GM19023 (cell line): ENCODE measurements around the gene MRM2.
"Not testable (repeated sequence)": the region's sequence is repeated elsewhere in the genome, so short reads cannot be mapped to it uniquely, and the experiment has no call there.

Source experiments
- ATAC-seq: cut with Tn5 transposase; IDR thresholded peaks from one replicate; pipeline ENCODE4 v1.9.1; 2021; ENCODE audit warnings: mild to moderate bottlenecking, moderate library complexity; ENCODE audit not compliant: unreplicated experiment

MRM2 gene

DNA sequence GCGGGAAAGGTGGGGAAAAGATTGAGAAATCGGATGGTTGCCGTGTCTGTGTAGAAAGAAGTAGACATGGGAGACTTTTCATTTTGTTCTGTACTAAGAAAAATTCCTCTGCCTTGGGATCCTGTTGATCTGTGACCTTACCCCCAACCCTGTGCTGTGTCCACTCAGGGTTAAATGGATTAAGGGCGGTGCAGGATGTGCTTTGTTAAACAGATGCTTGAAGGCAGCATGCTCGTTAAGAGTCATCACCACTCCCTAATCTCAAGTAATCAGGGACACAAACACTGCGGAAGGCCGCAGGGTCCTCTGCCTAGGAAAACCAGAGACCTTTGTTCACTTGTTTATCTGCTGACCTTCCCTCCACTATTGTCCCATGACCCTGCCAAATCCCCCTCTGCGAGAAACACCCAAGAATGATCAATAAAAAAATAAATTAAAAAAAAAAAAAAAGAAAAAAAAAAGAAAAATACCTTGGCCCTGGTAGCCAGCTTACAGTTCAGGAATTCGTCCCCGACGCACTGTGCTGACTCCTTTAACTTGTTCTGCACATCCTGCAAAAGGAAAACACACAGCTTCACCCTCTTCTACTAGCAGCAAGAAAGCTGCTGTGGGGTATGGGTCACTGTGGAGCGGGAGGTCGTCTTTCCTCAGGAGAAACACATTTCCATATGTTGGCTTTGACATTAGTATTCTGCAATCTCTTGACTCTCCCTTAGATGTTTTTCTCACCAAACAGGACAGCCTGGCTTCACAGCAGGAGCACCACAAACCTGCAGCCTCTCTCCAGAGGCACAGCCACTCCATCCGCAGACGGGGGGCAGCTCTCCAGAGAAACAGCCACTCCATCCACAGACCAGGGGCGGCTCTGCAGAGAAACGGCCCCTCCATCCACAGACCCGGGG is 27.3 kb upstream of the MRM2 start:
- ATAC-seq, result not testable (repeated sequence)

DNA sequence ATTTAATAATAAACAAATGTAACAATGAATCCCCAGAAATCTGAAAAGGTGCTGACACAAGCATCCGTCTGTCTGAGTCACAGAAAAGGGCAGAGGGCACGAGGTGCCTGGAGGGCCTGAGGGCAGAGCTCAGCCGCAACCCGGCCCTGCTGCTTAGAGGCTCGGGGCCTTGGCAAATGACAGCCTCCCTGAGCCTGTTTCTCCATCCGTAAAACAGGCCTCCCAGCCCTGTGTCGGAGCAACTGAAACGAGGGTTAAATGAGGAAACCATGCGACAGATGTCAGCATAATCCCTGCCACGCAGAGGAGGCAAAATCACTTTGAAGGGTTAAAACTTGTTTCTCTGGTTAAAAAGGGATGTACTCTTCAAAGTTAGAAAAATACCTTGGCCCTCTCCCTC is 24.9 kb upstream of the MRM2 start:
- no peak for ATAC-seq

DNA sequence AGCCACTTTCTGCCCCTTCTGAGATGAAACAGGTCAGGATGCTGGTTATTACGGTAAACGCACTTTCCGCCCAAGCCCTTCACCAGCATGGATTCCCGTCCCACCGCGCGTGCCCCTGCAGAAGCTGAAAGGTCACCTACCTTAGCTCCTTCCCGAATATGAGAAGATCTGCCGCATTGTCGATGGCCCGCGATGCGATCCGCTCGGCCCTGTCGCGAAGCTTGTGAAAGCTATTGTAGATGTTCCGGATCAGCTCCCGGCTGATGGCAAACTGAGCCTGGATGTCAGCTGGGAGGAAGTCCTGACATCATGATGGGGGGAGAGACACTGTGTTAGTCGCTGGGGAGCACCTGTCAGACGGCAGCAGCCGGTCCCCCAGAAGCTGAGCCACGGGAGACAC is 22.2 kb upstream of the MRM2 start:
- no peak for ATAC-seq

DNA sequence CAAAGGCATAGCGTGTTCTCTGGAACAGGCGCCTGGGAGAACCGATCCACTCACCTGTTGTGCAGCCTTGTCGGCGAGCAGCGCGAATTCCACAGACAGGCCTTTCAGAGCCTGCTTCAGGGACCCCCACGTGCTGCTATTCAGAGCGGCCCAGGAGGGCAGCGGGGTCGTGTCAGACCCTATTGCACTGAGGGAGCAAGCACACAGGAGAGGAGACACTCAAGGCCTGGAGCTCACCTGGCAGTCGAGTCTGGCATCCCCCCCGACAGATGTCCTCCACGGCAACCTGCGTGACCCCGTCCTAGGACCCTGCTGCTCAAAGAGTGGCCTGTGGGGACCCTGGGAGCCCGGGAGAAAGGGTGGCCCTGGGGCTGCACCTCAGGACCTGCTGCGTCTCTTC is 21.2 kb upstream of the MRM2 start:
- ATAC-seq, result no peak

DNA sequence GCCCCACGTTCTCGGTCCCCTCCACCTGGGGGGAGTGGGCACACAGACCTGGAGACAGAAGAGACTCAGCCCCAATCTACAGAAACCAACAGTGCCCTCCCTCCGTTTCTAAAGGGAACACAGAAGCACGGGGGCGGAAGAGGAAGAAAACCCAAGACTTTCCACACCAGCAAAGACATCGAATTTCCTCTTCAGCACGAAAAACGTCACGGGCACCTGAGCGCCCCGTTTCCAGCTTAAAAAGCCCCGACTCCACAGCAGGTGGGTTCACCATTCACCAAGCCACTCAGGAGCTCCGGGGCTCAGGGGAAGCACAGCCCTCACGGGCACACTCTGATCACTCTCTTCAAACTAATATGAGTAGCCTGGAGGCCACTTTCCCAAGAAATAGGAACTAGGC is 19.6 kb upstream of the MRM2 start:
- no peak for ATAC-seq

GRCh38 chr7:2260820-2261219 is 18.8 kb upstream of the MRM2 start:
- no peak for ATAC-seq

DNA sequence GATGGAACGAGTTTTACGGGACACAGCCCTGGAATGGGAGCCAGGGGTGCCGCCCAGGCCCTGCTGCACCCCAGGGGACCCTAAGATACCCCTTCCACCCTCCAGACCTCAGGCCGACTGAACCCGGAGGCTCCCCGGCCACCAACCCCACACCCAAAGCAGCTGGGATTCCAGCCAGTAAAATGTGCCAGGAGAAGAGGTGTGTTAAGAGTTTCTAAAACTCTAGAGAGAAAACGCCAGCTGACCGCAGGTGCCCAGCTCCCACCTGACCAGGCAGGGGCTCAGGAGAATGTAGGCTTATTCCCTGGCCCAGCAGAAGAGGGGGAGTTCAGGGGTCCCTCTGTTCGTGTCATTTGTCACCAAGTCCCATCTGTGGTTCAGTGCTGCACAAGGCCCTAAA is 17.5 kb upstream of the MRM2 start:
- ATAC-seq, result peak; percentile 6

DNA sequence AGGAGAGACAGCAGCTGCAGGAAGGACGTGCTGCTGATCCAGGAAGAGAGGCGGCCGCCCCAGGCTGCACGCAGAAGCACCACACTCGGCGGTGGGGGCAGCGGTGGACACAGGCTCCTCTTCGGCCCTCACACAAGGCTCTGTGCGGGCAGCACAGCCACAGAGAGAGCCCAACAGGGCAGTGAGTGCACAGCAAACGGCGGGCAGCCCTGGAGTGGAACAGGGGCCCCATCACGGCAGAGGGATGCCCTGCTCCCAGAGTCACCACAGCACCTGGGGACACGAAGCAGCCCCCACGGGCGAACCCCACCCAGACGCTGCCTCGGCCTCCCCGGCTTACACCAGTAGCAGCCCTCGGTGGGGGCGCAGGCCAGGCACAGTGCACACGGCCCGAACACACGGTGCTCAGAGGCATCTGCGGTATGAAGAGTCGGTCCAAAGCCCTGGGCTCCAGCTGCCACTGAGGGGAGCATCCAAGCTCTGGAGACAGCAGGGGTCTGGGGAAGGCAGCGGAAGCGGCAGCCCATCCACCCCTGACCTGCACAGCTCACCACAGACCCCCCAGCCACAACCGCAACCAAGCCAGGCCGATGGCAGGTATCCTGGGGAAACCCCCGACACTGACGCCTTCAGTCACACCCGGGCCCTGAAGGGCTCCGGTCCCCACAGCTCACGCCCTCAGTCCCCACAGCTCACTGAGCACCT is 16.8 kb upstream of the MRM2 start:
- peak; percentile 85 for ATAC-seq

DNA sequence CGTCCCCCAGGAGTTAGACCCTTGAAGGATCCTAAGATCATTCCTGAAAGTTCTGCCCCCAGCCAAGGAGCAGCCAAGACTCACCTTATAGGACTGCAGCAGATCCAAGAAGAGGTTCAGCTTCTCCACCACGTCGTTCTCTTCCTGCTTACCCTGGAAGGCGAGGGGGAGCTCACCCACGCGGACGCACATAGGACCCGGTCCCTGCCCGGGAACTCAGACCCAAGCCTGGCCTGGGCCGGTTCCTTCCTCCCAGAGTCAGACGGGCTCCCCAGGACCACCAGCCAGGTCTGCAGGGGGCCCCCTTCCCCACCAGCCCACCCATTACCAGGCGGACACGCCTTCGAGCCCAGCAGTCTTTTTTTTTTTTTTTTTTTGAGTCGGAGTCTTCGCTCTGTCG is 15.6 kb upstream of the MRM2 start:
- no peak for ATAC-seq

DNA sequence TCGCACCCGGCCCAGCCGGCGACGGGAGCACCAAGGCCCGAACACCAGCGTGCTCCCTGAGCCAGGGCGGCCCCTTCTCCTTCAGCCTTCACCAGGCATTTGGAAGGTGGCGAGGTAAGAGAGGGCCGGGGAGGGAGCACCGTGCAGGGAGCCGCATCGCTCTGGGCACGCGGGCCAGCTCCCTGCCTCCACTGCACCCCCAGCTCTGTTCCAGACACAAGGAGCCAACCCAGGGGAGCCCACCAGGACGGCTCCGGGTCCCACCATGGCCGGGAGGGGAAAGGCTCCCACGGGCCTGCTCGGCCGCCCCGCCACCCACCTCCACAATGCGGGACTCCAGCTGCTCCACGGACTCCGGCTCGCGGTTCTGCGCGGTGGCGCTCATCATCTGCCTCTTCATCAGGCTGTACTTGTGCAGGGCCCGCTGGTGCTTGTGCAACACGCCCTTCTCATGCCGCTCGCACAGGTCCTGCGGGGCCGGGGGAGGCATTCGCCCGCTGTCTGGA is 15.1 kb upstream of the MRM2 start:
- ATAC-seq, result no peak

DNA sequence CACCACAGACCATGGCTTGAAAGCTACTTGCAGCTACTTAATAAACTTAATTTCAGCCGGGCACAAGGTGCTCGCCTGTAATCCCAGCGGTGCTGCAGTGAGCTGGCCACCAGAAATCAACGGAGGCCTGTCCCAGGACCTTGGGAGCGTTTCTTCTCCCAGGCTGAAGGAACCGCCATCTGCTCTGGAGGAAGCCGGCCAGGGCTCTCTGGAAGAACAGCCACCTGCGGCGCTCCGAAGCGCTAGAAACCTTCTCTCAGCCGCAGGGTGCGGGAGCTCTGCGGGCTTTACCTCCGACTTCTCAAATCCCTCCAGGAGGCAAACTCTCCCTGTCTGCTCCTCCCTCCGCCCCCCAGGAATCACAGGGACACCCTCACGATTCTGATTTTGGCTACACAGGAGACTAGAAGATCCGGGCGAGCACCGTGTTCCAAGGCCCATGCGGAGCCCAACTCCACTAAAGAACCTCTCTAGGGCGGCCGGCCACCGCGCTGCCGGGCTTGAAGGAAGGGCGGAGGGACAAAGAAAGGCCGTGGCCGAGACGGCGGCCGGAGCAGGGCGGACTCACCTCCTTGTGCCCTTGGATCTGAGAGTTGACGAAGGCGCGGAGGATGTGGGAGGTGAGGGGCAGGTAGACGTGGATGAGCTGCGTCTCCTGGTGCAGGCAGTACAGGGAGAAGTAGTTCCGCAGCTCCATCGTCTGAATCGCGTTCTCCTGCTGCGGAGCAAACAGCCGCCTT is 14.5 kb upstream of the MRM2 start:
- ATAC-seq, result no peak

DNA sequence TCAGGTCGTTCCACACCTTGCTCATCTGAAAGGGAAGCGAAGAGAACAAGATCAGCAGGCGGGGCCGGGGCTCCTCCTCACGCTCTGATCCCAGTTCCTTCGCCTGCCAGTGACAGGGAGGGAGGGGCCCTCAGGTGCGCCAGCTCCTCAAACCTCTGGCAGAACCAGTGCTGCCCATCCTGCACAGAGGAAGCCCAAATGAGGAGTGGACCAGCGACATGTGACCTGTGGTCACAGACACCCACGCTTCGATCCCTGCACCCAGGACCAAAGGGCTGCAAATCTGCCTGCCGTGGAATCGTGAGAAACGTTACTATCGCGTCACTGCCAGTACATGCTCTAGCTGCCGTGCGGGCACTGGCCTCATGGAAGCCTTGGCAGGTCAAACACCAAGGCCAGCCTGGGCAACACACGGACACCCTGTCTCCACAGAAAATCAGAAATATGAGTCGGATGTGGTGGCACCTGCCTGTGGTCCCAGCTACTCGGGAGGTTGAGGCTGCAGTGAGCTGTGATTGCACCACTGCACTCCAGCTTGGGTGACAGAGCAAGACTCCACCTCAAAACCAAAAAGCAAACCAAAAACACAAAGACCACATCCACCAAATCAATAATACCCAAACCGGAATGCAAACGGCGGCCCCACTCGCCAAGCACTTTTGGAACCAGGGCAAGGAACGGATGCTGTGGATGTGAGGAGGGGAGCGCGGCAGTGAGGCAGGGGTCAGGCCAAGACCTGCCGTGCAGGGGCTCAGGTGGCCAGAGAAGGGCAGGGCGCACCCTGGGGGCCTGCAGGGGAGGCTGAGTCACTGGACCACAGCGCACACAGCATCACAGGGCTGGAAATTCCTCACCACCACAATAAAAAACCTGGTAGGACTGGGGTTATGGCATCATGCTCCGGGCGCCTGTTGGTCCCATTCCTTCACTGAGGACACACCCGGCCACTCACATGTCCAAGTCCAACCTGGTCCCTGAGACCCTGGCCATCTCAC is 13.4 kb upstream of the MRM2 start:
- ATAC-seq, result no peak

GRCh38 chr7:2254429-2255144 is 12.6 kb upstream of the MRM2 start:
- no peak for ATAC-seq

DNA sequence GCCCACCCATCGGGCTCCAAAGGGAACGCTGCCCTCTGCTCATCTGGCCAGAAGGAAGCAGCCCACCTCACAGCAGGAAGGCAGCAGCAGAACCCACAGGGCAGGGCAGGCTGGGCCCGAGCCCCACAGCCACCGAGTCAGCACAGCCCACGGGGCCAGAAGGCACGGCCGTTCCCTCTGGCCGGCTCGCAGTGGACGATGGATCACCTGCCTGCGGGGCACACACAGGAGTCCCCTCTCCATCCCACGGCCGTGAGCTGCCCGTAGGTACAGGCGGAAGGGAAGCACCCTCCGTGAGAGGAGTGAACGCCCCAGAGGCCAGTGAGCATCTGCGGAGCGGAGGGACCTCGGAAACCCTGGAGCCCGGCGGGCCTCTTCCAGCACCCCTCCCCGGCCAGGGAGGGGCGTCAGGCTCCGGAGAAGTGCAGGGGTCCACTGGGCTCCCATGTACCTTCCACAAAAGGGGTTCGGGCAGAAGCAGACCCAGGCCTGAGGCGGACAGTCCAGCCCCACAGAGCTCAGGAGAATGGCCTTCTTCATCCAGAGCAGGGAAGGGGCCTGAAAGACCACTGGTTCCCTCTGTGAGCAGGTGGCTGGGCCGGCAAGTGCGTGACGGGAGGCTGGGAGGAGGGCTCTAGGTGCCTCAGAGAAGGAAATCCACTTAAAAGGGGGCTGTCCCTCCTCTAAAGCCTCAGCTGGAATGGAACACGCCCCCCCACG is 11.7 kb upstream of the MRM2 start:
- ATAC-seq, result no peak

DNA sequence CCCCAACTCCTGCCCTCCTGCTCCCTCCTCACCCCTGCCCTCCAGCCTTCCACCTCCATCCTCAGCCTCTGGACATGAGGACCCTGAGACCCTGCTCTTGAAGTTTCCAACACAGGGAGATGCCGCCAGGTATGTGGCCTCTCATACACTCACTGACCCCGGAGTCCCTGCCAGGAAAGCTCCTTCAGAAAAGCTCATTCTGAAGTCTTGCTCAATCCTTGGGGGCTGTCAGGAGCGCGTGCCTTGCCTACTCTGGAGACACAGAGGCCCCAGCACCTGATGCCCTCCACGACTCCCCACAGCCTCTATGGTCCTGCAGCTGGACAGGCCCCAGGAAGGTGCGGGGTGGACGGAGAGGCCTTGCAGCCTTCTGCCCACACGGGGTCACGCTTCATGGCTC is 11.0 kb upstream of the MRM2 start:
- no peak for ATAC-seq

GRCh38 chr7:2251841-2252771 is 10.1 kb upstream of the MRM2 start:
- no peak for ATAC-seq

DNA sequence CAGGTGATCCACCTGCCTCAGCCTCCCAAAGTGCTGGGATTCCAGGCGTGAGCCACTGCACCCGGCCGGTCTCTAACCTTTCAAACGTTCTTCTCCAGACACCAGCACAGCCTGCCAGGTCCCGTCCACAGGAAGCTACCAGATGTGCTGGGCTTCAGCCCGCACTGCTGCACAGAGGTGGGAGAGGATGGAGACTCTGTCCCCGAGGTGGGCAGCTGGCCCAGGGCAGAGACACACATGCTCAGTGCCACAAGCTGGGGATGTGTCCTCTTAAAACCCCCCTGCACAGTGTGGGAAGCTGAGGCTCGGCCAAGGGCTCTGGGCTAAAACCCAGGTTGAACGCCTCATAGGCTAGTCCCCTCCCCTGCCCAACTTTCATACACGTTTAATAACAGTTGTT is 9.4 kb upstream of the MRM2 start:
- ATAC-seq, result no peak

DNA sequence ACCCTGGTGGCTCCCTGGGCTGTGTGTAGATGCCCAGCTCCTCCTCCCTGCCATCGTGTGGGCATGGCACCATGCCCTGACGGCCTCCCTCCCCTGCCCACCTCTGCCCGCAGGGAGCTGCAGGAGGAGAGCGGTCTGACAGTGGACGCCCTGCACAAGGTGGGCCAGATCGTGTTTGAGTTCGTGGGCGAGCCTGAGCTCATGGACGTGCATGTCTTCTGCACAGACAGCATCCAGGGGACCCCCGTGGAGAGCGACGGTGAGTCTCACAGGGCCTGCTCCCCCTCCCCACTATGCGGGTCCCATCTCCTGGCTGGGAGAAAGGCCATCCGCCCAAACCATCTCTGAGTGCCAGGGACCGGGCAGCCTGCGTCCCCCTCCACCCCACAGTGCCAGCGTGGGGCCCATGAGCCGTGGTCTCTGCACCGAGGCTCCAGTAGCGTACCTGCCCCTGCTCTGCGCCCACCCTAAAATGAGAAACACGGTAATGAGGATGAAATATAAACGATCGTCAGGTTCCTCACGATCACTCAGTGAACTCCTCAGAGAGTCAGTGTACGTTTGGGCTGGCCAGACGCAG is 7.8 kb upstream of the MRM2 start:
- no peak for ATAC-seq
